HEK293 (cell line): Measurements from ENCODE around the gene CYP39A1.

Experiments used
- BCL11B ChIP-seq: fragments of 450-650 bp; formaldehyde crosslinking; IDR thresholded peaks from 2 replicates; pipeline ENCODE4 v1.5.1; 2016; ENCODE audit warnings: low read depth, missing biosample characterization, missing genetic modification characterization
- CTCF ChIP-seq: fragments of 450-650 bp; formaldehyde crosslinking; IDR thresholded peaks from 2 replicates; pipeline ENCODE4 v1.5.1; 2016; ENCODE audit warnings: missing biosample characterization, missing genetic modification characterization
- KLF16 ChIP-seq: fragments of 450-650 bp; formaldehyde crosslinking; IDR thresholded peaks from 2 replicates; pipeline ENCODE4 v1.5.1; 2017; ENCODE audit warnings: missing biosample characterization, missing genetic modification characterization
- REST ChIP-seq: fragments of 450-650 bp; formaldehyde crosslinking; IDR thresholded peaks from 2 replicates; pipeline ENCODE4 v1.5.1; 2016; ENCODE audit warnings: missing biosample characterization, missing genetic modification characterization
- TCF7L2 ChIP-seq: IDR thresholded peaks from 2 replicates; pipeline ENCODE4 v1.6.1; 2011; ENCODE audit warnings: low read depth, mild to moderate bottlenecking, inconsistent platforms, low read length, moderate library complexity, borderline replicate concordance
- ZBTB49 ChIP-seq: fragments of 450-650 bp; formaldehyde crosslinking; IDR thresholded peaks from 2 replicates; pipeline ENCODE4 v1.5.1; 2016; ENCODE audit warnings: missing biosample characterization, missing genetic modification characterization, low read depth
- ZNF146 ChIP-seq: fragments of 450-650 bp; formaldehyde crosslinking; IDR thresholded peaks from 2 replicates; pipeline ENCODE4 v1.5.1; 2016; ENCODE audit warnings: missing biosample characterization, missing genetic modification characterization
- ZNF513 ChIP-seq: fragments of 450-650 bp; IDR thresholded peaks from 2 replicates; pipeline ENCODE4 v1.5.1; 2018; ENCODE audit warnings: missing biosample characterization, missing genetic modification characterization
- ZNF544 ChIP-seq: fragments of 450-650 bp; formaldehyde crosslinking; IDR thresholded peaks from 2 replicates; pipeline ENCODE4 v1.5.0; 2017; ENCODE audit warnings: missing biosample characterization, missing genetic modification characterization
- ZNF558 ChIP-seq: fragments of 450-650 bp; formaldehyde crosslinking; IDR thresholded peaks from 2 replicates; pipeline ENCODE4 v1.5.1; 2016; ENCODE audit warnings: missing biosample characterization, missing genetic modification characterization
- ZNF658 ChIP-seq: fragments of 450-650 bp; formaldehyde crosslinking; IDR thresholded peaks from 2 replicates; pipeline ENCODE4; 2016; ENCODE audit warnings: missing biosample characterization, missing genetic modification characterization
- ZNF792 ChIP-seq: fragments of 450-650 bp; formaldehyde crosslinking; IDR thresholded peaks from 2 replicates; pipeline ENCODE4 v1.5.1; 2016; ENCODE audit warnings: missing biosample characterization, missing genetic modification characterization

GRCh38 chr6:46592046-46592445 lies 60.6 kb downstream of the CYP39A1 start:
- TF ChIP-seq KLF16 (no peak), CTCF (tag by site-specific recombination) (no peak), ZNF792 (no peak), BCL11B (tag by site-specific recombination) (no peak), ZBTB49 (no peak), ZNF513 (tag by site-specific recombination) (no peak), REST (tag by site-specific recombination) (no peak), TCF7L2 (no peak), ZNF658 (tag by site-specific recombination) (no peak), ZNF146 (tag by site-specific recombination) (no peak), ZNF544 (tag by site-specific recombination) (no peak), ZNF558 (no peak)
